Measurements from ENCODE around the gene CD1C. TPM values are rescaled to one million over a fixed set of nuclear protein-coding genes. Genes with fewer than 3 reads are reported as not detected.

Gene CD1C
- total and polyA plus RNA-seq, 4 donors, result 0.24 to 0.89 (median 0.29) TPM

DNA sequence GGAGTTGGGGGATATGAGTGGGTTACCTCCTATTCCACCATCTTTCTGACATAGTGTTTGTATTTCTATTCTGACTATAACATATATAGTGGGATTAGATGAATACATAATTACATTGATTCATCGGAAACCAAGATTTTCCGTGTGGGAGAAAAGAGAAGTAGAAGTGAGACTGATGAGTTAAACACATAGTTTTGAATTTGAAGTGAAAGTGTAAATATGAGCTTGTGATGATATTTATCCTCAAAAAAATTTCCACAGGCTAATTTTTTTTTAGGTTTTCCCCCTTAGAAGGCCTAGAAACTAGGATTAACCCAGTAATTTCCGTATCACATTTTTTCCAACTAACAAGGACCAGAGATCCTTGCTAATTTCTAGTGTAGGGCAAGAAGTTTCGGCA, 34.7 kb downstream of the CD1C start (continued):
- TF ChIP-seq, protein P1, sequence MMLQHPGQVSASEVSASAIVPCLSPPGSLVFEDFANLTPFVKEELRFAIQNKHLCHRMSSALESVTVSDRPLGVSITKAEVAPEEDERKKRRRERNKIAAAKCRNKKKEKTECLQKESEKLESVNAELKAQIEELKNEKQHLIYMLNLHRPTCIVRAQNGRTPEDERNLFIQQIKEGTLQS (IDR thresholded peaks at IDR 0.05), result no peak

DNA sequence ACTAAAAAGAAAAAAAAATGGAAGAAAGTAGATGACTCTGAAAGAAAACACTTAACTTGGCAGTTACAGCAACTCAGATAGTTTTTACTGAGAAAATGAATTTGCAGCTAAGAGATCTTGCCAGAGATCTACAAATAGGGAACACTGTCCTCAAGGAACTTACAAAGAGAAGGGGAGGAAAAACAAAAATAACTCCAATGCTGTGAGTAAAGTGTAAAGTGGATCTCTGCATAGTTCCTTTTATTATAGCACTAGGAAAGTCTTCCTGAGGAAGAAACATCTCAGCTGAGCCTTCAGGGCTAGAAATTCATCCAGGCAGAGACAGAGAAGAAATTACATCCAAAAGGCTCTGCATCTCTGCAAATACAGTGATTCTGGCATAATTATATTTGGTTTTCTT, 37.8 kb downstream of the CD1C start:
- Histone ChIP-seq H3K27me3 (ENCODE audit: control insufficient read depth in 4 of 4, insufficient read depth in 4 of 4, low read length in 3 of 4) (peaks cover 0 to 7% (median 0%) of the 10 kb centered on the region in 4 donors), H3K4me1 (ENCODE audit: control insufficient read depth in 4 of 4, insufficient read depth in 4 of 4, low read length in 3 of 4) (no peaks in the 10 kb centered on the region), H3K27ac (ENCODE audit: low read depth in 1 of 2, low read length in 2 of 2) (no peak overlapping the region), H3K9ac (ENCODE audit: low read depth in 1 of 2, low read length in 2 of 2) (no peak overlapping the region), H3K4me3 (ENCODE audit: low read depth in 1 of 3, low read length in 3 of 3) (no peak overlapping the region), H3K36me3 (ENCODE audit: control insufficient read depth in 4 of 4, insufficient read depth in 3 of 4, low read depth in 1 of 4, low read length in 3 of 4) (no peaks in the 10 kb centered on the region), H3K9me3 (ENCODE audit: control insufficient read depth in 4 of 4, low read length in 3 of 4) (no peaks in the 10 kb centered on the region)
- TF ChIP-seq CTCF (IDR thresholded peaks at IDR 0.05; ENCODE audit: low read depth, low read length, missing input control) (no peak), NR2F2 (IDR thresholded peaks at IDR 0.05) (no peak), TAF1 (conservative IDR thresholded peaks at IDR 0.05) (no peak), YY1 (IDR thresholded peaks at IDR 0.05) (no peak), RXRA (IDR thresholded peaks at IDR 0.05) (no peak), HNF4A (conservative IDR thresholded peaks at IDR 0.05) (no peak), FOXA1 (IDR thresholded peaks at IDR 0.05) (no peak), RAD21 (IDR thresholded peaks at IDR 0.05) (no peak), REST (IDR thresholded peaks at IDR 0.05) (no peak), JUND (IDR thresholded peaks at IDR 0.05) (no peak), GABPA (IDR thresholded peaks at IDR 0.05 in 1 of 2, conservative IDR thresholded peaks at IDR 0.05 in 1 of 2) (no peak), EGR1 (IDR thresholded peaks at IDR 0.05; ENCODE audit: low read depth in 2 of 2) (no peak)
- TF ChIP-seq, protein P2, sequence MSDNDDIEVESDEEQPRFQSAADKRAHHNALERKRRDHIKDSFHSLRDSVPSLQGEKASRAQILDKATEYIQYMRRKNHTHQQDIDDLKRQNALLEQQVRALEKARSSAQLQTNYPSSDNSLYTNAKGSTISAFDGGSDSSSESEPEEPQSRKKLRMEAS (IDR thresholded peaks at IDR 0.05), result no peak
- TF ChIP-seq, protein P1 (IDR thresholded peaks at IDR 0.05), result no peak
- DNase-seq (ENCODE audit: low spot score), result no peak

DNA sequence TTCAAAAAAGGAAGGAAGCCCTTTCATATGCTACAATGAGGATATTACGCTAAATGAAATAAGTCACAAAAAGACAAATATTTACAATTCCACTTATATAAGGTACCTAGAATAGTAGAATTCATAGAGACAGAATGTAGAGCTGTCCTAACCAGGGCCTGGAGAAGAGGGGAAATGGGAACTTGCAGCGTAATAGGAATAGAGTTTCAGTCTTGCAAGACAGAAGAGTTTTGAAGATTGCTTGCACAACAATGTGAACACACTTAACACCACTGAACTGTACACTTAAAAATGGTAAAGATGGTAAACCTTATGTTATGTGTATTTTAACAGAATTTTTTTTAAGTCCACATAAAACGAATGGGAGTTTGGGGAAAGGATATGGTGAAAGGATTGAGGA, 38.7 kb downstream of the CD1C start:
- no peak for DNase-seq (ENCODE audit: low spot score)
- Histone ChIP-seq H3K9ac (ENCODE audit: low read depth in 1 of 2, low read length in 2 of 2) (no peak overlapping the region), H3K36me3 (ENCODE audit: control insufficient read depth in 4 of 4, insufficient read depth in 3 of 4, low read depth in 1 of 4, low read length in 3 of 4) (no peaks in the 10 kb centered on the region), H3K4me3 (ENCODE audit: low read depth in 1 of 3, low read length in 3 of 3) (no peak overlapping the region), H3K9me3 (ENCODE audit: control insufficient read depth in 4 of 4, low read length in 3 of 4) (no peaks in the 10 kb centered on the region), H3K4me1 (ENCODE audit: control insufficient read depth in 4 of 4, insufficient read depth in 4 of 4, low read length in 3 of 4) (no peaks in the 10 kb centered on the region), H3K27ac (ENCODE audit: low read depth in 1 of 2, low read length in 2 of 2) (no peak overlapping the region), H3K27me3 (ENCODE audit: control insufficient read depth in 4 of 4, insufficient read depth in 4 of 4, low read length in 3 of 4) (peaks cover 0 to 7% (median 0%) of the 10 kb centered on the region in 4 donors)
- 78% methylated on average over 3 of the region's 3 CpGs for WGBS
- TF ChIP-seq JUND (IDR thresholded peaks at IDR 0.05) (no peak), REST (IDR thresholded peaks at IDR 0.05) (no peak), RXRA (IDR thresholded peaks at IDR 0.05) (no peak), HNF4A (conservative IDR thresholded peaks at IDR 0.05) (no peak), RAD21 (IDR thresholded peaks at IDR 0.05) (no peak), YY1 (IDR thresholded peaks at IDR 0.05) (no peak), GABPA (IDR thresholded peaks at IDR 0.05 in 1 of 2, conservative IDR thresholded peaks at IDR 0.05 in 1 of 2) (no peak), CTCF (IDR thresholded peaks at IDR 0.05; ENCODE audit: low read depth, low read length, missing input control) (no peak), FOXA1 (IDR thresholded peaks at IDR 0.05) (no peak)
- TF ChIP-seq, protein P2 (IDR thresholded peaks at IDR 0.05), result no peak
- TF ChIP-seq, protein P1 (IDR thresholded peaks at IDR 0.05), result no peak

Data from liver (tissue), 9 donors.